Measurements from ENCODE around the gene LRGUK.

- no peak for TF ChIP-seq CTCF (IDR thresholded peaks at IDR 0.05)
- no peak for TF ChIP-seq POLR2A (IDR thresholded peaks at IDR 0.05)
These were observed 994 bp upstream of the LRGUK start for GRCh38 chr7:134126146-134126545.

Data from right lobe of liver (tissue), 4 donors.